Panc1 (cell line): ENCODE measurements around the gene APH1A. TPM values are rescaled to one million over a fixed set of nuclear protein-coding genes. Genes with fewer than 3 reads are reported as not detected.

Source experiments
- ATAC-seq: fragments of 200-7000 bp; cut with Tn5 transposase; 2 replicates; pipeline ENCODE4 v1.9.1; 2020; ENCODE audit warnings: mild to moderate bottlenecking, moderate library complexity
- BruUV-seq: library from RNA; stranded (reverse); fragments of 400-500 nt; replicated peaks from 2 replicates; lab custom pipeline; 2021; lab: Mats Ljungman, UMichigan
- CTCF ChIA-PET: fragments of 300-600 bp; sonication (Branson Sonifier 250); formaldehyde crosslinking; loops from one replicate; lab custom pipeline; 2022; ENCODE audit warnings: antibody characterized with exemption; lab: Charles Lee
- POLR2A ChIA-PET: fragments of 300-600 bp; sonication (Branson Sonifier 250); formaldehyde crosslinking; loops from one replicate; lab custom pipeline; 2022; ENCODE audit warnings: antibody characterized with exemption; lab: Charles Lee
- DNase-seq: peaks from one replicate; pipeline ENCODE4 v3.0.0-alpha.2; 2010; ENCODE audit warnings: low read depth, low spot score
- H3K27ac ChIP-seq: 2 replicates; pipeline ENCODE4 v1.5.1; 2011; ENCODE audit warnings: mild to moderate bottlenecking, low read length, inconsistent platforms
- H3K27me3 ChIP-seq: fragments of 200-500 bp; sonication (Bioruptor generic); 2 replicates; pipeline ENCODE4 v1.6.0; 2014; ENCODE audit warnings: low read length, inconsistent platforms; ENCODE audit not compliant: control insufficient read depth, insufficient read depth
- H3K36me3 ChIP-seq: fragments of 200-500 bp; sonication (Bioruptor generic); 2 replicates; pipeline ENCODE4 v1.5.1; 2014; ENCODE audit warnings: inconsistent platforms, mild to moderate bottlenecking, low read length, moderate library complexity; ENCODE audit not compliant: control insufficient read depth, insufficient read depth
- H3K4me1 ChIP-seq: 2 replicates; pipeline ENCODE4 v1.5.1; 2011; ENCODE audit warnings: inconsistent platforms, mild to moderate bottlenecking, low read length, moderate library complexity; ENCODE audit not compliant: control insufficient read depth, insufficient read depth
- H3K4me3 ChIP-seq, 2 experiments: 2 replicates each; pipeline ENCODE4 v1.5.1; 2011 to 2012; ENCODE audit warnings: low read depth in 2 of 2, low read length in 2 of 2, mild to moderate bottlenecking in 2 of 2, inconsistent platforms in 1 of 2, moderate library complexity in 1 of 2
- H3K9me3 ChIP-seq: fragments of 200-500 bp; sonication (Bioruptor generic); 2 replicates; pipeline ENCODE4 v1.5.1; 2014; ENCODE audit warnings: low read depth, mild to moderate bottlenecking, inconsistent platforms, low read length, moderate library complexity; ENCODE audit not compliant: control insufficient read depth, insufficient read depth
- POLR2AphosphoS5 ChIP-seq: IDR thresholded peaks from 2 replicates; pipeline ENCODE4 v1.6.1; 2012; ENCODE audit warnings: mild to moderate bottlenecking, low read depth, low read length, moderate library complexity
- SIN3A ChIP-seq: IDR thresholded peaks from 2 replicates; pipeline ENCODE4 v1.6.1; 2012; ENCODE audit warnings: low read depth, mild to moderate bottlenecking, low read length, moderate library complexity, borderline replicate concordance; ENCODE audit not compliant: insufficient read depth
- TCF7L2 ChIP-seq: IDR thresholded peaks from 2 replicates; pipeline ENCODE4 v1.6.1; 2011; ENCODE audit warnings: mild to moderate bottlenecking, low read depth, low read length, inconsistent platforms
- in situ Hi-C: cut with HindIII; loops from 2 replicates; pipeline ENCODE4 v1.10.0; 2016; ENCODE audit warnings: low sequenced_read_pairs, low pct_unique_long_range_greater_than_20kb
- intact Hi-C: fragments of 100-400 bp; cut with micrococcal nuclease; formaldehyde crosslinking; loops from one replicate; pipeline ENCODE4 v1.10.0; 2022; ENCODE audit not compliant: unreplicated experiment
- total RNA-seq: library from RNA; stranded (reverse); gene quantifications from one replicate; pipeline ENCODE4 v1.2.1, GENCODE V29; 2021; ENCODE audit not compliant: unreplicated experiment
- TF ChIP-seq, protein P1 (sequence below): fragments of 450-650 bp; IDR thresholded peaks from 2 replicates; pipeline ENCODE4 v1.5.1; 2017; ENCODE audit warnings: mild to moderate bottlenecking
- TF ChIP-seq, protein P2 (sequence below), 2 experiments: IDR thresholded peaks; 2 replicates each; pipeline ENCODE4 v1.6.1; 2011 to 2012; ENCODE audit warnings: low read depth in 2 of 2, control low read depth in 1 of 2, low read length in 1 of 2, mild to moderate bottlenecking in 1 of 2, moderate library complexity in 1 of 2; ENCODE audit not compliant: insufficient read depth in 1 of 2

APH1A gene
- total RNA-seq, 1 experiment from 2014 or later: 146 TPM

DNA sequence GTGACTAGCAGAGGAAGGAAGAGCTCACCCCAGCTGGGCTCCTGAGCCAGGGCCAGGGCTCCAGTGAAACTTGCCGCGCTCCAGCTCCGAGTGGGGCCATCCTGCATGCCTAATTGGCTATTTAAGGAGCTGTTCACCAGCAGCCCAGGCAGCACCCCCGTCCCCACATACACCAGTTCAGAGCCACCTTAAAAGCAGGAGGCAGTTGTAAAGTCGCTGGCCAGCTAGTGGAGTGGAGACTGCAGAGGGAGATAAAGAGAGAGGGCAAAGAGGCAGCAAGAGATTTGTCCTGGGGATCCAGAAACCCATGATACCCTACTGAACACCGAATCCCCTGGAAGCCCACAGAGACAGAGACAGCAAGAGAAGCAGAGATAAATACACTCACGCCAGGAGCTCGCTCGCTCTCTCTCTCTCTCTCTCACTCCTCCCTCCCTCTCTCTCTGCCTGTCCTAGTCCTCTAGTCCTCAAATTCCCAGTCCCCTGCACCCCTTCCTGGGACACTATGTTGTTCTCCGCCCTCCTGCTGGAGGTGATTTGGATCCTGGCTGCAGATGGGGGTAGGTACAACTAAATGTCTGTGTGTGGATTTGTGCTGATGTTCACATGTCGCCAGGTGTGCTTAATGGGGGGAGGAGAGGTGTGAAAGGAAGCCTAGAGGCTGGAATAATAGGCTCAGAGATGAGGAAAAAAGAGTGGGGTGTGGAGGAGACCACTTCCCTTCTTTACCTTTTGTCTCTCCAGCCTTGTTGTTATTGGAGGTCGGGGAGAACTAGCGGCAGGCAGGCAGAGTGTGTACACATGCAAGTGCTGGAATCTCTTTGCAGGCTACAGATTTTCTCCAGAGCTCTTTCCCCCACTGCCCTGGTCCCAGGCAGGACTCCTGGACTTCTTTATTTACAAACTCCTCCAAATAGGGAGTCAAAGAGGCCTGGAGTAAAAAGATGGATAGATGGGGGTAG, 10.9 kb downstream of the APH1A start, which contains the start of gene CA14:
Gene CA14 (plus strand): TSS at position 151 of the 962 bp plus-strand sequence. CDS start 355 bp downstream, at position 506.
- ChIA-PET CTCF (interaction anchor here (0.9 to 1.8 kb wide), 2 partner anchors 11 to 23 kb away, joined by 3 to 4 read pairs; partner anchors contain the start of gene APH1A), POLR2A (no interaction called here)
- ATAC-seq (no peak), DNase-seq (no peak)
- Histone ChIP-seq H3K27me3 (no peaks in the 10 kb centered on the region), H3K27ac (no peak within 1 kb of the TSS; the same call in 1 of the 2 replicates), H3K4me1 (peaks cover 17% of the 10 kb centered on the region), H3K9me3 (no peaks in the 10 kb centered on the region), H3K4me3 (no peak within 1 kb of the TSS; a peak in 1 of 4 replicates), H3K36me3 (no peaks in the 10 kb centered on the region)
- intact Hi-C loops (no loop called here), in situ Hi-C loops (no loop called here)
- no peak for TF ChIP-seq POLR2AphosphoS5
- TF ChIP-seq, protein P1, sequence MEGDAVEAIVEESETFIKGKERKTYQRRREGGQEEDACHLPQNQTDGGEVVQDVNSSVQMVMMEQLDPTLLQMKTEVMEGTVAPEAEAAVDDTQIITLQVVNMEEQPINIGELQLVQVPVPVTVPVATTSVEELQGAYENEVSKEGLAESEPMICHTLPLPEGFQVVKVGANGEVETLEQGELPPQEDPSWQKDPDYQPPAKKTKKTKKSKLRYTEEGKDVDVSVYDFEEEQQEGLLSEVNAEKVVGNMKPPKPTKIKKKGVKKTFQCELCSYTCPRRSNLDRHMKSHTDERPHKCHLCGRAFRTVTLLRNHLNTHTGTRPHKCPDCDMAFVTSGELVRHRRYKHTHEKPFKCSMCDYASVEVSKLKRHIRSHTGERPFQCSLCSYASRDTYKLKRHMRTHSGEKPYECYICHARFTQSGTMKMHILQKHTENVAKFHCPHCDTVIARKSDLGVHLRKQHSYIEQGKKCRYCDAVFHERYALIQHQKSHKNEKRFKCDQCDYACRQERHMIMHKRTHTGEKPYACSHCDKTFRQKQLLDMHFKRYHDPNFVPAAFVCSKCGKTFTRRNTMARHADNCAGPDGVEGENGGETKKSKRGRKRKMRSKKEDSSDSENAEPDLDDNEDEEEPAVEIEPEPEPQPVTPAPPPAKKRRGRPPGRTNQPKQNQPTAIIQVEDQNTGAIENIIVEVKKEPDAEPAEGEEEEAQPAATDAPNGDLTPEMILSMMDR: no peak
- no peak for TF ChIP-seq TCF7L2
- no peak for TF ChIP-seq SIN3A
- TF ChIP-seq, protein P2, sequence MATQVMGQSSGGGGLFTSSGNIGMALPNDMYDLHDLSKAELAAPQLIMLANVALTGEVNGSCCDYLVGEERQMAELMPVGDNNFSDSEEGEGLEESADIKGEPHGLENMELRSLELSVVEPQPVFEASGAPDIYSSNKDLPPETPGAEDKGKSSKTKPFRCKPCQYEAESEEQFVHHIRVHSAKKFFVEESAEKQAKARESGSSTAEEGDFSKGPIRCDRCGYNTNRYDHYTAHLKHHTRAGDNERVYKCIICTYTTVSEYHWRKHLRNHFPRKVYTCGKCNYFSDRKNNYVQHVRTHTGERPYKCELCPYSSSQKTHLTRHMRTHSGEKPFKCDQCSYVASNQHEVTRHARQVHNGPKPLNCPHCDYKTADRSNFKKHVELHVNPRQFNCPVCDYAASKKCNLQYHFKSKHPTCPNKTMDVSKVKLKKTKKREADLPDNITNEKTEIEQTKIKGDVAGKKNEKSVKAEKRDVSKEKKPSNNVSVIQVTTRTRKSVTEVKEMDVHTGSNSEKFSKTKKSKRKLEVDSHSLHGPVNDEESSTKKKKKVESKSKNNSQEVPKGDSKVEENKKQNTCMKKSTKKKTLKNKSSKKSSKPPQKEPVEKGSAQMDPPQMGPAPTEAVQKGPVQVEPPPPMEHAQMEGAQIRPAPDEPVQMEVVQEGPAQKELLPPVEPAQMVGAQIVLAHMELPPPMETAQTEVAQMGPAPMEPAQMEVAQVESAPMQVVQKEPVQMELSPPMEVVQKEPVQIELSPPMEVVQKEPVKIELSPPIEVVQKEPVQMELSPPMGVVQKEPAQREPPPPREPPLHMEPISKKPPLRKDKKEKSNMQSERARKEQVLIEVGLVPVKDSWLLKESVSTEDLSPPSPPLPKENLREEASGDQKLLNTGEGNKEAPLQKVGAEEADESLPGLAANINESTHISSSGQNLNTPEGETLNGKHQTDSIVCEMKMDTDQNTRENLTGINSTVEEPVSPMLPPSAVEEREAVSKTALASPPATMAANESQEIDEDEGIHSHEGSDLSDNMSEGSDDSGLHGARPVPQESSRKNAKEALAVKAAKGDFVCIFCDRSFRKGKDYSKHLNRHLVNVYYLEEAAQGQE (IDR thresholded peaks at IDR 0.05; ENCODE audit: insufficient read depth in 1 of 2, low read depth in 2 of 2, low read length in 1 of 2): no peak
- no TSS peak for BruUV-seq

DNA sequence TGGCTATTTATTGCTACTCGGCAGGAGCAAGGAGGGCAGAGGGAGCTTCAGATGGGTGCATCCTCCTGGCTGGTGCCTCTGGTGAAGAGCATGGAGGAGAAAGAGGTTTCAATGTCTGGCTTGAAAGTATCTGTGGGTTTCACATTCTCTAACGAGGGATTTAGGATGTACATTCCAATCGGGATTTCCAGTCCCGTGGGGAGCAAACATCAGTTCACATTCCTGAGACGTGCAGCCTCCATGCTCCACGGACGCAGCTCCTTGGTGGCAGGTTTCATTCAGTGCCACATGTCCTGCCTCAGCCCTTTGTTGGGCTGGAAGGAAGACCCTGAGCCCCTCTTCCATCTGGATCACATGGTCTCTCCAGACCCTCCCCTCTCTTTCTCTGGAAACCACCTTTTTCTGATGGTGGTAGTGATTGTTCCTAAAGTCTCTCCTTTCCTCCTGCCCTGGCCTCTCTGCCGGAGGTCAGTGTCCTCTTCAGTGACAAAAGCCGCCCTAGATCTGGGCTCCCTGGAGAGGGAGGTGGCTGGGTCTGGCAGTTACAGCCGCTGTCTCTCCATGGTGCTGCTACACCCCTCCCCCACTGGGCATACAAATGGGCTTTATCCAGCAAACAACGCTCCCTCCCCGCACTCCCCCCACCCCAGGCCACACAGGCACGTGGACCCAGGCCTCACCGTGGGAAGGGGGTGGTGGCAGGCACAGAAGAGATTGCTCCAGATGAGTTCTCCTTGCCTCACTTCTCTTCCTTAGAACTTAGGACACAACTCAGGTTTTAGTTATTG, 12.1 kb downstream of the APH1A start:
- ChIA-PET CTCF (interaction anchor here (0.6 to 2.0 kb wide), 5 partner anchors 12 to 750 kb away, joined by 3 to 14 read pairs (median 4); partner anchors contain the start of genes APH1A and MINDY1), POLR2A (interaction anchor here (0.6 kb wide), 1 partner anchor 10 kb away, joined by 5 read pairs; no protein-coding TSS in a partner anchor)
- H3K36me3 ChIP-seq: no peaks in the 10 kb centered on the region
- in situ Hi-C loops (no loop called here), intact Hi-C loops (no loop called here)
- H3K4me1 ChIP-seq: peaks cover 17% of the 10 kb centered on the region
- no peaks in the 10 kb centered on the region for H3K27me3 ChIP-seq
- H3K9me3 ChIP-seq: no peaks in the 10 kb centered on the region
- H3K27ac ChIP-seq: no peak overlapping the region; the same call in 1 of the 2 replicates
- DNase-seq (no peak), ATAC-seq (peak; percentile 5; the same call in 1 of the 2 replicates)
- H3K4me3 ChIP-seq: peak overlapping the region in 1 of 2 experiments; percentile 69; a peak in 2 of 4 replicates
- no TSS peak for BruUV-seq
- no peak for TF ChIP-seq TCF7L2
- TF ChIP-seq, protein P1: no peak
- no peak for TF ChIP-seq SIN3A
- TF ChIP-seq POLR2AphosphoS5: no peak
- TF ChIP-seq, protein P2 (IDR thresholded peaks at IDR 0.05; ENCODE audit: insufficient read depth in 1 of 2, low read depth in 2 of 2, low read length in 1 of 2): no peak
